RPMI7951 (cell line): ENCODE results near the gene RPS6KA4. TPM values are rescaled to one million over a fixed set of nuclear protein-coding genes. Genes with fewer than 3 reads are reported as not detected.

Experiments
- DNase-seq: peaks from one replicate; pipeline ENCODE4 v3.0.0-alpha.2; 2012; ENCODE audit warnings: low read depth
- total RNA-seq: library from RNA; depleted of rRNA; stranded (reverse); fragments of >200 nt; shearing (Covaris generic); gene quantifications from 2 replicates; pipeline ENCODE4 v1.2.3, GENCODE V29; 2014

Gene RPS6KA4
- total RNA-seq, 1 experiment from 2014 or later: 20.8 TPM

- no peak for DNase-seq
Observed at GRCh38 chr11:64348383-64349024, 10.5 kb upstream of the RPS6KA4 start.

- DNase-seq: no peak
Observed at GRCh38 chr11:64349025-64349387, 10.0 kb upstream of the RPS6KA4 start.

- DNase-seq: no peak
Observed at GRCh38 chr11:64349404-64349803, 9.6 kb upstream of the RPS6KA4 start.

GRCh38 chr11:64351136-64351631, 7.8 kb upstream of the RPS6KA4 start:
- DNase-seq: no peak

- no peak for DNase-seq
Observed at GRCh38 chr11:64352099-64352994, 6.6 kb upstream of the RPS6KA4 start.

- no peak for DNase-seq
Observed at GRCh38 chr11:64352995-64353714, 5.8 kb upstream of the RPS6KA4 start.

- no peak for DNase-seq
Observed at GRCh38 chr11:64353715-64354506, 5.1 kb upstream of the RPS6KA4 start.

- DNase-seq: peak; percentile 79
Observed at GRCh38 chr11:64355078-64355940, 3.7 kb upstream of the RPS6KA4 start.

- no peak for DNase-seq
Observed at GRCh38 chr11:64356498-64357411, 2.2 kb upstream of the RPS6KA4 start.

- no peak for DNase-seq
Observed at GRCh38 chr11:64357446-64357845, 1.5 kb upstream of the RPS6KA4 start.

GRCh38 chr11:64357904-64358535, 942 bp upstream of the RPS6KA4 start:
- peak; percentile 24 for DNase-seq

- DNase-seq: no peak
Observed at GRCh38 chr11:64358536-64358906, 441 bp upstream of the RPS6KA4 start.

GRCh38 chr11:64359712-64360445, 917 bp downstream of the RPS6KA4 start:
- DNase-seq: no peak

GRCh38 chr11:64360448-64360921, 1.5 kb downstream of the RPS6KA4 start:
- no peak for DNase-seq

GRCh38 chr11:64361659-64362058, 2.7 kb downstream of the RPS6KA4 start:
- no peak for DNase-seq

- no peak for DNase-seq
Observed at GRCh38 chr11:64362339-64362738, 3.4 kb downstream of the RPS6KA4 start.

GRCh38 chr11:64364435-64364834, 5.5 kb downstream of the RPS6KA4 start:
- DNase-seq: no peak

- no peak for DNase-seq
Observed at GRCh38 chr11:64364911-64365310, 5.9 kb downstream of the RPS6KA4 start.
